ENCODE results near the gene TP53I13.

The TP53I13 gene

DNA sequence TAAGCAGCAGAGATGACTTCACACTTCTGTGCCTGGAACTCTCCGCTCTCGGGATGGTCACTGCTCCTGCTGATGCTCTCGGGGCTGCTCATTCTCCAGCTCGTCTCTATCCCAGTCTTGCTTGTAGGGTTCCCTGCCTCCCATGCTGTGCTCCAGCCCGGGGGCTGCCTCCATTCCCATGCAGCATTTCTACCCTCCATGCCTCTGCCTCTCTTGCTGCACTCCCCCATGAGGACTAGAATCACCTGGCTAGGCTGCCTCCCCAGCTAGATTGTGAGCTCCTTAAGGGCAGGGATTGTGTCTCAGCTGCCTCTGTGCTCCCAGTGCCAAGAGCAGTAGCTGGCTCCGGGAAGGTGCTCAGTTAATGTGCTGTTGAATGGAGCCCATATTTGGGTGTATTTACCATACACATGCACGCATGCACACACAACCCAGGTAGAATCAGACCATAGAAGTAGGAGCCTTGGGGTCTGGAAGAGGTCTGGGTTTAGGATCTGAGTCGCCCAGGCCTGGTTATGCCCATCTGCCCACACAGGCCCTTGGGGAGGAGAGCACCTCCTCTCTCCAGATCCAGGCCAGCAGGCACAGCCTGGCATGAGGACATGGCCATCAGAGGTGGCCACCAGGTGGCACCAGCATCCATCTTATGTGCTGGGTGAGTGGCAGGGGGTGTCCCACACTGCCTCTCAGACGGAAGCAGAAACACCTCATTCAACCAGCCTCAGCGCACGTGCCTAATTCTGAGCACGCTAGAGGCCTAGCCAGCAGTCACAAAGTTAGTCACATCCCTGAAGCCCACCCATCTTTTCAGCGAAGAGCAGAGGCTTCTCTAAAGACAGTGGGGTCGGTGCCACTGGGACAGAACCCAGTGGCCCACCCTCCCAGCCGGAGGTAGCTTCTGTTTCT, 11.6 kb downstream of the TP53I13 start:
- peak in 1 of 2 donors; percentile 82 for DNase-seq (ENCODE audit: low read depth in 2 of 2, low spot score in 1 of 2)

DNA sequence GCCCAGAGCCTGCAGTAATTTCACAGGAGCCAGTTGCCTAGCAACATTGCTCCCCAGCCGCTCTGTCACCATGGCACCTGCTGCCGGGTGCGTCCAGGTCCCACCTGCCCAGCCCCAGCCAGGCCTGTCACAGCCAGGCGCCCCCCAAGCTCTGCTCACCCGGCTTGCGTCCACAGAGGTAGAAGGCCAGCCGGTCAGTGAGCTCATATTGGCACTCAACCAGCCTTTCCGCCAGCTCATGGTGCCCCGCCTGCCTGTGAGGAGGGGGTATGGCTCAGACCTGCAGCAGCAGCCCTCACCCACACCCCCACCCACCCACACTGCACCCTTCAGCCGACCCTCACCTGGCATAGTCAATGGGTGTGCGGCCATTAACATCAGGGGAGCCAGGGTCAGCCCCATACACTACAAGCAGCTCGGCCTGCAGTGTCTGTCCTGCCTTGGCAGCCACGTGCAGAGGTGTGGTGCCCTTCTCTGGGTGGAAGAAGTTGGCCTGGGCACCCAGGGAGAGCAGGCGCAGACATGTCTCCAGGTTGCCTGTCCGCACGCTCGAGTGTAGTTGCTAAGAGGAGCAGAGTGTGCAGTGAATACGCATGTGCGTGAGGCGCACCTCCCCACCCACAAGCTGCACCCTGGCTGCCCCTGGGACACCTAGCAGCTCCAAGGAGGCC, 13.2 kb downstream of the TP53I13 start:
- DNase-seq (ENCODE audit: low read depth in 2 of 2, low spot score in 1 of 2) = no peak

DNA sequence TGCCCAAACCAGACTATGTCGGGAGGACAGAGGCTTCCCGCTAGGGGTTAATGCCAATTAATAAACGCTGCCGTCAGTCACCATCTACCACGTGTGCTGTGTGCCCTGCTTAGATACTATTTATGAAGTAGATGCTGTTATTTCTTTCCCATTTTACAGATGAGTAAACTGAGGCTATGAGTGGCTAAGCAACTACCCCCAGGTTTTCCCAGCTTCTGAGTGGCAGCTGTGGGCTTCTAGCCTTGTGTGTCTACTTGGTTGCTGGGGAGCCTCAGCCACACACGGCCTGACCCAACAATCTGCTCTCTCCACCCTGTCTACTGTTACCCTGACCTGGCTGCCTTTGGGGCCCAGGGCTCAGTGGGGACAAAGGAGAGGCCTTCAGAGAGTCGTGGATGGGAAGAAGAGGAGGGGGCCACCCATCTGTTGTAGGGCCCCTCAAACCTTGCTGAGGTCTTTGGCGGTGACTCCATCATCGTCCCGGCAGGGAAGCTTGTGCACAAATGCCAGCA, 13.8 kb downstream of the TP53I13 start:
- DNase-seq (ENCODE audit: low read depth in 2 of 2, low spot score in 1 of 2) = no peak

DNA sequence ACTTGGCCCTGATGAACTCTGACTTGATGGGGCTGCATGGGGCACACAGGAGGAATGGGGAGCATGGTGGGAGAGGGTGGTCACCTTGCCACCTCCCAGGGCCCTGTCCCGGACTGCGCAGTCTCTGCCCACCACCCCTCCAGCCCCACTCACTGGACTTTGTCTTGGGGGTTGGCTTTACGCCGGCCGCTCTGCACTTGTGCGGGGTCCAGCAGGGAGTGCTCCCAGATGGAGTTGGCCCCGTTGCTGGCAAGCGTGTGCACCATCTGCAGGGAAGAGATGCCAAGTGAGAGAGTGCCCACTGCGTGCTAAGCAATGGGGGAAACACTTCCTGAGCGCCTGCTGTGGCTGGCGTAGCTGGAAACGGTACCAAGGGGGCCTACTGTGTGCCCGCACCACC, 14.3 kb downstream of the TP53I13 start:
- DNase-seq (ENCODE audit: low read depth in 2 of 2, low spot score in 1 of 2) = no peak

DNA sequence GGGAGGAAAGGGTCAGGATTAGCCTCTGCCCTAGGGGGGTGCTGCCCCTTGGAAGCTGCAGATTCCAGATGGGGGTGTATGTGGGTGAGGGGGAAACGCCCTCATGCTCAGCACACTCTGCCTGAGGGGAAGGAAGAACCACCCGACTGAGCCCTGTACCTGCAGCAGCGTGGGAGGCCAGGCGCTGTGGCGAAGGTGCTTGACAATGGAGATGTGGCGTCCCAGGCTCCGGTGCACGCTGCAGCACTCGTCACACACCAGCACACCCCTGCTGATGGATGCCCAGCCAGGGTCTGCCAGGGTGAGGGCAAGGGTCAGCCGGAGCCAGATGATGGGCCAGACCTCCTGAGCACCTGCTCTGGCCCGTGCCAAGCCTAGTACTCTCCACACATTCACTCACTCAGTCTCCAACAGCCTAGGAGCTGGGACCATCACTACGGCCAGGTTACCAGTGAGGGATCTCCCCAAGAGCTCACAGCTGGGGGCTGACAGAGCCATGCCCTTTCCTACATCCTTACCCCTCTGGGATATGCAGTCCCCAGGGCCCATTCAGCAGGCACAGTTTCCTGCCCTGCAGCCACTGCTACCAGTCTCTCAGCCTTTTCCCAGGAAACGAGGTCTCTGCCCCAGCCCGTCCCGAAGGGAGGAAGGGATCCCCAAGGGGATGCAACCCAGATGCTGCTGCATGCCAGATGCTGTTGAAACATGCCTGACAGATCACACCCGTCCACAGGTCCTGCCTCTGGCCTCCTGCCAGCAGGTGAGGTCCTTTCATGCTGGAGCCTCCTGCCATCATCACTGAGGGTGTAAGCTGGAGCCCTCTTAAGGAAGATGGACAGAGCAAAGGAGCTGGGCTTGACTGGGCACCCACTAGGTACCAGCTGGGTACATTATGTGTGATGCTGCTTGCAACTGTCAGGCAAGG, 15.1 kb downstream of the TP53I13 start:
- DNase-seq (ENCODE audit: low read depth in 2 of 2, low spot score in 1 of 2) = no peak

DNA sequence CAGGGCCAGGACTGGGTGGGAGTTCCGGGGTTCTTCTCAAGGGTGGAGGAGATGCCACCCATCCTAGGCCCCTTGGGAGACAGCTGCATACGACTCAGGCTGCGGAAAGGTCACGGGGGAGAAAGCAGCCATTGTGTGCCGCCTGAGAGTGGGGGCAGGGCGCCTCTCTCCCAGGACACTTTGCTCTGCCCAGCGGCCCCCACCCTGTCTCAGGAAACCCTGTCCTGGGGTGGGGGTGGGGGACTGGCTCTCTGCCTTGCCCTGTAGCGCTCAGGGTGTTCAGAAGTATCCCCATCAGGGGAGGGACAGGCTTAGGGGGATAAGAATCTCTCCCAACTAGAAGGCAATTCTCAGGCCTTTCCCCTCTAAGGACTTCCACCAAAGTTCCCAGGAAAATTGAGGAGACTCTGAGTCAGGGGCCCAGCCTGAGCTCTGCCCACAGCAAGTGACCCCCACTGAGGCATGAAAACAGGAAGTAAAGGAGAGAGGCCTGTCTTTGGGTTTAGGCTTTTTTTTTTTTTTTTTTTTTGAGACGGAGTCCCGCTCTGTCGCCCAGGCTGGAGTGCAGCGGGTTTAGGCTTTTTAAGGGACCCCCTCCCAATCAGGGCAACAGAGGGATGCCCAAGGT, 16.1 kb downstream of the TP53I13 start:
- DNase-seq (ENCODE audit: low read depth in 2 of 2, low spot score in 1 of 2) = no peak

DNA sequence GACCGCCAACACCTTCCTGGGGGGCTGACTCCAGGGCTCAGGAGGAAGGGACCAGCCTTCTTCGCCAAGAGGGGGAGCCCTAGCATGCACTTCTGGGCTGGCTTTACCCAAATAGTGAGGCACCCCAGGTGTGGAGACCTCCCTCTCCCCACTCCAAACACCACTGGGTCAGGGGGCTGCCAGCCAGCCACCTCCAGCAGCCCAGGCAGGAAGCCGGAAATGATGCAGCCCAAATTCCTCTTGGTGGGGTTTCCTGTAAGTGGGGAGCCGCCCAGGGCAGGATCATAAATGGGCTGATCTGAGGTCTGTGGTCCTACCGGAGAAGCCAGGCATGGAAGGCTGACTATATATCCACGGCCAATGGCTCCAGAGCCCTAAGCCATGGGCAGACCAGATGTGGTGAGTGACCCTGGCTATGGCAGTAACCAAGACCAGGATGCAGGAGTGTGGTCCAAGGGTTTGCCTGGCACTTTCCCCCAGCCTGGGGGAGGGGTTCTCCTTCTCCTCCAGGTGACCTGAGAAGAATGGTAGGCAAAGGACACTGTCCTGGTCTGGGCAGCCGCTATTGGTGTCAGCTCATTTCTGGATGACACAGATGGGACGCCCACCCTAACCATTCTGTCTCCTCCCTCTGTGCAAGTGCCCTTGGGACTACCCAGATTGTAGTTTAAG, 16.7 kb downstream of the TP53I13 start:
- no peak for DNase-seq (ENCODE audit: low read depth in 2 of 2, low spot score in 1 of 2)

DNA sequence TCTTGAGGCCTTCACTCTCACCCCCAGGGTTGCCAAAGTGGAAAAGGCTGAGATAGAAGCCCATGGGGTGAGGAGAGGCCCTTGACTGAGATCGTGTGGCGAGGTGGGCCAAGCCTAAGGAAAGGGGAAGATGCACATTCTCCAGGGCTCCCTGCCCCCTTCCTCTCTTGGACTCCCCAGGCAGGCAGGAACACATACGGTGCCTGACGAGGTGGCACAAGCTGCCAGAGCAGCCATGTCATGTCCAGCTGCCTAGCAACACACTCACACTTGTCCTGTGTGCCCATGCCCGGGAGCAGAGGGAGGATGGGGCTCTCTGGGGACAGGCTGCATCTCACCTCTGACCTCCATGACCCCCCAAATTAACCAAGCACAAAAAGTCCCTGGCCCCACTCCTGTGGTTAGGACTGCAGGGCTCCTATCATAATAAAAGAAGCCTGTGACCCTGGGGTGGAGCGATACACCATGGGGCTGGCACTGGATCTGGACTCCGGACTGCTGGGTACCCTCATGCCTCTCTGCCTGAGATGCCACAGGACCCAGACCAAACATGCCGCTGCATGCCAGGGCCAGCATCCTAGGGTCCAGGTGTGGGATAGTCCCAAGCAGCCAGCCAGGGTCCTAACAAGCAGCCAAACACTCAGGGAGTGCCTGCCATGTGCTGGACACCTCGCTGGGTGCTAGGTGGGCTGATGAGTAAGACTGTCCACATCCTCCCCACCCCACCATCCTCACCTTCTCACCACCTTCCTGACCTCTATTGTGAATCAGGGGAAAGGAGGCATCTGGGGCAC, 18.4 kb downstream of the TP53I13 start:
- no peak for DNase-seq (ENCODE audit: low read depth in 2 of 2, low spot score in 1 of 2)

DNA sequence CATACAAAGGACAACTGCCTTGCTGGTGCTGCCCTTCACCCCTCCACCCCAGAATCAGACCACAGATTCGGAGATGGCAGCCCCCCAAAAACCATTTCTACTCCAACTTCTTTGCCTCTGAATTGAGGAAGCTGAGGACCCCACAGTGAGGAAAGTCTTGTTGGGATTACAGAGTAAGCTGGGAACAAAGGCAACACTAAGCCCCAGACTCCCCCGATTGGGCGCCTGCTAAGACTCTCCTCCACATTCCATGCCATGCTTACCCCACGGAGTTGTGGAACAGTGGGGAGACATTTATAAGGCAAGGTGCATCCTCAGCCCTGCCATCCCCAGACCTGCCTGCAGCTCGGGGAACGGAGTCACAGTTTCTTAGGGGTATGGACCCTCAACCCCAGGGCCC, 19.1 kb downstream of the TP53I13 start:
- no peak for DNase-seq (ENCODE audit: low read depth in 2 of 2, low spot score in 1 of 2)

DNA sequence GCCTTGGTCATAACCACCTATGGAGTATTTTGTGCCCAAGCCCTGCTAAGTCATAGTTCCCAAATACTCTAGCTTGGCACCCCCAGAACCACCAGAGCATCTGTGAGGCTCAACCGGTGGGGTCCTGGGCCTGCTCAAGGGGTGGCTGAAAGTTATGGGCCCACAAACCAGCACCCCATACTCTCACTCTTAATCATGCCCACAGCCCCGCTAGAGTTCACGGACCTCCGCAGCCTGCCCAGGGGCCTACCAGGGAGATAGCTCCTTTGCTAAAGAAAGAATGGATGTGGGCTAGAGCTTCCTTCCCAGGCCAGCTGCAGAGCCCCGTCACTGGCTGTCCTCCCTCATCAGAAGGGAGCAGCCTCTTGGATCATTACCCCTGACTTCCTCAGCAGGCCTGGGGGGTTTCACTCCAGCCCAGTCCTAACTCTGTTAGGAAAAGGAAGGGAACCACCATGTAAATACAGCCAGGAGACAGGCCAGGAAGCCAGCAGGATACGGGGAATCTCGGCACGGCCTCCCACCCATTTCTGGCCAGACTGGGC, 19.6 kb downstream of the TP53I13 start:
- DNase-seq (ENCODE audit: low read depth in 2 of 2, low spot score in 1 of 2) = no peak

DNA sequence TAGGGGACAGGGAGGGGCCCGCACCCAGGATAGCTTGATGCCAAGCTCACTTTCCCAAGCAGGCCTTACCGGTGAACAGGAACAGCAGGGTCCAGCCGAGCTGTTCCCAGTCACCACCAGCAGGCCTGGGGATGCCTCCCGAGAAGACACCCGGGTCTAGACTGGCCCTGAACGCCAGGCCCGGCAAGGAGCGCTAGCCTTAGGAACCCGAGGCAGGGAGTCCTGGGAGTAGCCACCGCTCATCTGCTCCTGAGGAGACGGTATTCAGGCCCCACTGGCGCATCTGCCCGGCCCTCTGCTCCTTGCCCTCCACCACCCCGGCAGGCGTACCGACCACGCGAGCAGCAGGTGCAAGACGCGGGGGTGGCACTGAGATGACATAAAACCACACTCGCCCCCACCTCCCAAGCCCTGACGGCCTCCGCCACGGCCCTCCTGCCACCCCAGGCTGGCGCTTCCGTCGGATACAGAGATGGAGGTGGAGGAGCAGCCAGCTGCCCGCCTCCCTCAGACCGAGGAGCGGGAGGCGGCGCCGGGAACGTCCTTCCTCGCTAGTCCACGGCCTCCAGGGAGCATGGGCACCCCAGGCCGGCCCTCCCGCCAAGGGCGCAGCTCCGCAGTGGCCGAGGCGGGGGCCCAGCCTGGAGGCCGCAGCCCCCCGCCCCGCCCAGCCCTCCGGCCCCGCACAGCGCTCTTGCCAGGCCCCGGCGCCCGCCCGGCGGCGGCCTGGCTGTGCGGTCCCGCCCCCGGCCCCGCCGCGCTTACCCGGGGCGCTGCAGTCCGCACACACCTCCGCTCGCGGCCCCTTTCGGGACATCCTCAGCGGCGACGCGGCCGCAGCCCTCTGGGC, 20.3 kb downstream of the TP53I13 start:
- no peak for DNase-seq (ENCODE audit: low read depth in 2 of 2, low spot score in 1 of 2)

DNA sequence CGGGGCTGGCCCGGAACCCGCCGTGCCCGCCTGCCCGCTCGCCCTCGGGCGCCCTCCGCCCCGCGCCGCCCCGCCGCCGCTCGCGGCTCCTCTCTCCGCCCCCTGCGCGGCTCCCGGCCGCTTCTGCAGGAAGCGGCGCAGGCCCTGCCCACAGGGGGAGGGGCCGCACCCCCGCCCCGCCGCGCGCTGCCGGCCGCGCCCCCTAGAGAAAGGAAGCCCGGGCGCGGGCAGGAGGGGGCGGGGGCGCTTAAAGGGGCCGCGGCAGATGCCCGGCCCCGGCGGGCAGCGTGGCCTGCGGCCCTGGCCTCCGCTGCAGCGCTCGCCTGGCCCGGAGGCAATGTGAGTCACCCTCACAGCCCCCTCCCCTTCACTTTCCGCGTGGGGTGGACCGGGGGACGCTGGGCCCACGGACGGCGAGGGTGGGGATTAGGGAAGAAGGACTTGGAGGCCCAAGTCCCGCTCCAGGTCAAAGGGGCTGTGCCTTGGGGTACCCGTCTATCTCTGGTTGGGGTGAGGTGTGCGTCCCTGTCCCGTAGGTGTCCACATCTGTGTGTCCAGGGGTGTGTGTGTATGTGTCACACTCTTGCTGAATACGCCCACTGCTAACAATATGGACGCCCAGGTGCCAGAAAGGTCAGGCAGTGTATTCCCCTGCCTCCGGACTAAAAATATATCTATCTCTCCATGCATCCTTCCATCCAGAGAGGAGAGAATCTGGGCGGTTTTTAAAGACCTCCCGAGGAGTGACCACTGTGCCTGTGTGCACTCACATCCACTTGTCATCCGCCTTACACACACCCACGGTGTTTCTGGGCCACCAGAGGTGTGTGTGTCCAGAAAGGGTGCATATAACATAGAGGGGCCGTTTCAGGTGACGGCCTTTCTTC, 21.3 kb downstream of the TP53I13 start, which contains the start of gene GIT1:
Gene GIT1 (minus strand): TSS at position 125 of the 887 bp plus-strand sequence. CDS start 270 bp downstream, outside the sequence.
- DNase-seq (ENCODE audit: low read depth in 2 of 2, low spot score in 1 of 2) = peak in 1 of 2 donors; percentile 71

DNA sequence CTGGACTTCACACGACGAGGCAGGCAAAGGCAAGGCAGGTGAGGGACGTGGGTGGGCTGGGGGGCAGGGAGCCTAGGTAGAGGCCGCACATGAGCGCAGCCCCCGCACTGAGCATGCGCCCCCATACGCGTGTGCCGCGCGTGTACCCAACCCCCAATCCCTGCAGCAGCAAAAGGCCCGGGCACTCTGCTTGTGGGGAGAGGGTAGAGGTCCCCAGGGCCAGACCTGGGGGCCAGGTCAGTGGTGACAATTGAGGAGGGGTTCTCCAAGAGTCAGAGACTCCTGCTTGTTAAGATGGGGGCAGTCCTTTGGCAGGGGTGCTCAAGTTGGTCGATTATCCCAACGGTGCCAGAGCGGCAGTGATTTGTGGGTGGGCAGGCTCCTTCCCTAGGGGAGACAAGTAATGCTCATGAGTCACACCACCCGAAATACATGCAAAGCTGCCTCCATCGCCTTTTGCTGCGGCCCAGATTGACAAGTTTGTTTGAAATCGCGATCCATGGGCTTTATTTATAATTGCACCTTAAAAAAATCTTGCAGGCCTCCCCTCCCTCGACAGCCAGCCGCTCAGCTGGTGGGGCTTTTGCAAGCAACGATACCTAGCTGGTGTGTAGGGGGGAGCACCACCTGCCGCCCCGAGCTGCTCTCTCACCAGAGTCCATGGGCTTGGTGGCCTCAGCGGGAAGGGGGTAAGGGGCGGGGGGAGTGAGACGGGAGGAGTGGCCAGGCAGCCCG, 22.1 kb downstream of the TP53I13 start:
- DNase-seq (ENCODE audit: low read depth in 2 of 2, low spot score in 1 of 2) = no peak

DNA sequence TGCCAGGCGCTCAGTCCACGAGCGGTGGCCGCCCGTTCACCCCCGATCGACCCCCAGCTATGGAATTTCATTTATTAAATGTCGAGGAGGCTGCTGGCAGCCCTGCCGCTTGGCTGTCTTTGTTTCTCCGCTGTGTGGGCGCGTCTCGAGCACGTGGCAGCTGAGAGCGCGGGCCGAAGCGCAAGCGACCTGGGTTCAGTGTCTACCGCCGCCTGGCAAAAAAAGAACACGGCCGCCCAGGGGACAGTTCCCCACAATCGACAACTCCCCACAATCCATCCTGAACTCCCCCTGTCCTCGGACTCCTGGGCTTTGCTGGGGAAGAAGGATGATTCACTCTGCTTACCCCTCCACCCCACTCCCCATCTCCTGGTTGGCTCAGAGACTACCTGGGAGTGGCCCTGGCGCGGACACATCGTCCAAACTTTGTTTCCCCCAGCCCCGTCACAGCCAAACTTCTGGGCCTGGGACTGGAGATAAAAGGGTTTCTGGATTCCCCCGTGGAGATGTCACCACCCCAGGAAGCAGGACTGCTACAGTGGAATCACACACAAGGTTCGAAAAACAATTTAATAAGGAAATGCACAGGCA, 22.7 kb downstream of the TP53I13 start:
- DNase-seq (ENCODE audit: low read depth in 2 of 2, low spot score in 1 of 2) = no peak

DNA sequence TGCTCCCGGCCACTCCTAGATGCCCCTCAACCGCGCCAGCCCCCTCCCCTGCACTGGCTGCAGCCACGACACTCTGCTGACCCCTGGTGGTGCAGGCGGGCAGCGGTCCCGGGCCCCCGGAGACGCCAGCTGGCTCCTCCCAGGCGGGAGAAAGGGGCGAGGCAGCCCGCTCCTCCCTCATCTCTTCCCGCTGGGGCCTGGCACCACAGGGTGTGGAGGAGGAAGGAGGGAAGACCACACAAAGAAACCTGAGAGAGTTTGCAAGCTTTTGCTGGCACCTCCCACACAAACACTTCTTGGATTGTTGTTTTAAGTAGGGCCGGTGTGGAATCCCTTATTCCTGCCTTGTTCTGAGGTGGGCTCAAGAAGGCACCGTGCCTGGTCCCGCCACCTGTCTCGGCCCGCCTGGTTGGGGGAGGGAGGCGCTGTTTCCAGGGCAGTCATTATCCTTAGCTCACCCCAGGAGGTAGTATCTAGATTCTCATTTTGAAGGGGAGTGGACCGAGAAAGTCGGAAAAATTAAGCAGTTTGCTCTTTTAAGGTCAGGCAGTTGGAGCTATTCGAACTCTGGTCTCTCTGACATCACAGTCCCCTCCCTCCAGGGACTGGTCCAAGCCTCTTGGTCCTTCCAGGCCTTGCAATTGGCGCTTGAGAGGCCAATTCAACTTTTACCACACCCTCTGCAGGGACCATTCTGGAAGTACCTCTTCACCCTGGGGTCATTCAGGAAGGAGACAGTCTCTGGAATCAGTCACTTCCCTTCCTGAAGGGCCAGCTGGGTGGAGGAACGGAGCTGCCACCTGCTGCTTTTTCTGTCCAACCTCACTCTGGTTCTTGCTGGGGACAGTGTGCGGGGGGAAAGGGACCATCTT, 23.5 kb downstream of the TP53I13 start:
- DNase-seq (ENCODE audit: low read depth in 2 of 2, low spot score in 1 of 2) = peak in 1 of 2 donors; percentile 51

All from stimulated activated CD8-positive, alpha-beta memory T cell treated with anti-CD3 and anti-CD28 coated beads, Interleukin-4, amount 100 ng/mL, for 1 hour (primary cell).